HG03469 (cell line): ENCODE results near the gene HS1BP3.

Source experiments
- ATAC-seq: cut with Tn5 transposase; IDR thresholded peaks from one replicate; pipeline ENCODE4 v1.9.1; 2021; ENCODE audit warnings: mild to moderate bottlenecking, moderate library complexity, moderate number of reproducible peaks; ENCODE audit not compliant: unreplicated experiment

HS1BP3 gene

DNA sequence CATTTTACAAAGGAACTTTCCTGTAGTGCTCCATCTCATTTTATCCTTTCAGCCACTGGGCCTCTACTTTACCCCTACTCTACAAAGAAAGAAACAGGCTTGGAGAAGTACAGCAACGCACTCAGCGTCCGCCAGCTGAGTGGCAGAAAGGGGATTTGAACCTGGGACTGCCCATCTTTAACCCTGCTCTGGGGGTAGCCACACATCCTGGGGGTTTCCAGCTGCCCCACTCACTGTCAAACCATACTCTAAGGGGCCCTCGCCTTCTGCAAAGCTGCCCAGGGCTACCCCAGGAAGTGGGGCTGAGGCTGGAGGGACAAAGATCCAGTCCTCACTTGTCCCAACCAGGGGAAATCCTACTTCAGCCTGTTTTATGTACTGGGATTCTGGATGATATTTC lies 17.9 kb downstream of the HS1BP3 start:
- no peak for ATAC-seq

DNA sequence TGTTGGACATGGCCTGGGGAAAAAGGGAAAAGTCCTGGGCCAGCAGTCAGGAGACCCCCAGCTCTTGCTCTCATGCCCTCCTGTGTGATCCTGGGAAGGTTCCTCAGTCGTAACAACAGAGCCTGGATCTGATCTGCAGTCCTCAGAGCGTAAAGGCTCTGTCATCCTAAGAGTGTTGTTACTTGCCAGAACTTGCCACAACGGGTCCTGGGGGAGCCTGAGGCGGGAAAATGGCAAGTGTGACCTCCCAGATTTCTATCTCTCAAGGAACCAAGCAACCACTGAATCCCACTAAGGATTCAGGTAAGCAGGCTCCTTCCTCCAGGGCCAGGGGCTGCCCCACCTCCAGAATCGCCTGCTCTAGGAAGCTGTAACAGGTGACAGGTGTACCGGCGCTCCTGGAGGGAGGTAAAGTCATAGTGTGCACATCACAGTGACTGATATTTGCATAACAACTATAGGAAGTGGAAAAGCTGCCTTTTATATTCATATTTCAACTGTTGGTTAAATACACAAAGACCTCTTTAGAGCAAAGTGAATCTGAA lies 18.4 kb downstream of the HS1BP3 start:
- no peak for ATAC-seq

DNA sequence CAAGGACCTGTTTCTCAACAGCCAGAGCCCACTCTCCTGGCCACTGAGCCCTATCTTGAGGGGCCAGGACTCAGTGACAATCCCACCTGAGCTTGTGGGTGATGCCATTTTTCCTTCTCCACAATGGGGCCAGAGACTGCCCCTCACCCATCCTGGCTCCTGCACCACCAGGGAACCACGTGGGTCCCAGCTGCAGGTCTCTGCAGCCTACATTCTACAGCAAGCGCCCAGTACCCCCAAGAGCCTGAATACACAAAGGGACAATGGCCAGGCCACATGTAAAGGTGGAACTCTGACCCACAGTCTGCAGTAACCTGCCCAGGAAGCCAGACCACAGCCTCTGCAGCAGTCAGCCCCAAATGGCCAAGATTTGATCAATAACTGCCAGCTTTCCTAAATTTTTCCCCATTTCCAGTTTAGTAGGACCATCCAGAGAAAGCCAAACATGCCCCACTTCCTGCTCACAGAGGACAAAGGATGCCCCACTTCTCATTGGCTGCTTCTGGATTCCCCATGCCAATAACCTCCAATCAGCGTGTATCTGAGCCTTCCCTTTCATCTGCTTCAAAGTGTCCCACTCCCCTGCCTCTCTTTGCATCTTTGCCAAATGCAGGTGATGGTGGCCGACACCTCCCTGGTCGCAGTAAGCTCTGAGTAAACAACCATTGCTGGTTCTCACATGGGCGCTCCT lies 19.1 kb downstream of the HS1BP3 start:
- ATAC-seq: no peak

DNA sequence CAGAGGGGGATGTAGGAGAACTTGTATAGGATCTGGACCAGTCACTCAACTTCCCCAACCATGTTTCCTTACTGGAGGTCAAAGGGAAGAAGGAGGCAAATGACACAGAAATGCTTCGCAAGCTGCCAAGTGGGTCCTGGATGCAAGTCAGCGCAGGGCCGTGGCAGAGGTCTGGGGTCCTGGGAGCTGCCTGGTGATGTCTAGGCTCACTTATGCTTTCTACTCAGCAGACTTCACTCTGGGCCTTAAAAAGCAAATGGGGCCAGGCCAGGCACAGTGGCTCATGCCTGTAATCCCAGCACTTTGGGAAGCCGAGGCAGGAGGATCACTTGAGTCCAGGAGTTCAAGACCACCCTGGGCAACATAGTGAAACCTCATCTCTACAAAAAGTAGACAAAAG lies 19.9 kb downstream of the HS1BP3 start:
- no peak for ATAC-seq

DNA sequence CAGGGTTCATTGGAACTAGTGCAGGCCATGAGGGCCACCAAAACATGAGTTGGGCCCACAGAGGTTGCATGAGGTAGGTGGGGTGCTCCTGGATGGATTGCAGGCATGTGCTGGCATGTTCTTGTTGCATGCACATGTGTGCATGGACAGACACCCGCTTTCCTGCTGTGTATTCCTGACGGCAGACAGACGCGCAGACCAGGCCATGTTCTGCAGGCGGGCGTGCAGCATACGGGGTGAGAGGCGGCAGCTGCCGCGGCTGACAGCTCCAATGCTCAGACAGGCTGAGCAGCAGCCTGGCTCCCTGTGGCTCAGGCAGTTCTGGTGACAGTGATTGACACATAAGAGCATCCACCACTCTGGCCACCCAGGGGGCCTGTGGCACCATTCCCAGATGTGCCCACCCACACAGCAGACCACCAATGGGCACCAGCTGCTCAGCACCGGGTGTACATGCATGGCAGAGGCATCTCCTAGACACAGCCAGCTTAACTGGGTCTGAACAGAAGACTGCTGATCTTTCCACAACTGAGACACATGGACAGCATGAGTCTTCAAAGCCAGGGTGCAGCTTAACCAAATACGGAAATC lies 21.2 kb downstream of the HS1BP3 start:
- no peak for ATAC-seq

DNA sequence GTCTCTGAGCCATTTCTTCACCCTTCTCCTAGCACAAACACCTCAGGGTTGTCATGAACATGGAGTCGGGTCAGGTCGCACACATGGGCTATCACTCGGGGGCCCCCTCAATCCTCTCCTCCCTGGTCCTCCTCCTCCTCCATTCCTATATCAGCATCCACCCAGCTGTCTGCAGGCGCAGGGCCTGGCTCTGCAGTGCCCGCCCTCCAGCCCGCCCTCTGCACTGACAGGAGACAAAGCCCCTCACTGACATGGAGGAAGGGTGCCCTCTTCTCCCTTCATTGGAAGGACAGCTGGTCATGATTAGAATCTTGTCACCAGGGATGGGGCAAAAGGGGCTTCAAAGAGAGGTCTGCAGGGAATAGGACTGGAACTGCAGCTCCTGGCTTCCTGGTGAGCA lies 21.7 kb downstream of the HS1BP3 start:
- no peak for ATAC-seq

DNA sequence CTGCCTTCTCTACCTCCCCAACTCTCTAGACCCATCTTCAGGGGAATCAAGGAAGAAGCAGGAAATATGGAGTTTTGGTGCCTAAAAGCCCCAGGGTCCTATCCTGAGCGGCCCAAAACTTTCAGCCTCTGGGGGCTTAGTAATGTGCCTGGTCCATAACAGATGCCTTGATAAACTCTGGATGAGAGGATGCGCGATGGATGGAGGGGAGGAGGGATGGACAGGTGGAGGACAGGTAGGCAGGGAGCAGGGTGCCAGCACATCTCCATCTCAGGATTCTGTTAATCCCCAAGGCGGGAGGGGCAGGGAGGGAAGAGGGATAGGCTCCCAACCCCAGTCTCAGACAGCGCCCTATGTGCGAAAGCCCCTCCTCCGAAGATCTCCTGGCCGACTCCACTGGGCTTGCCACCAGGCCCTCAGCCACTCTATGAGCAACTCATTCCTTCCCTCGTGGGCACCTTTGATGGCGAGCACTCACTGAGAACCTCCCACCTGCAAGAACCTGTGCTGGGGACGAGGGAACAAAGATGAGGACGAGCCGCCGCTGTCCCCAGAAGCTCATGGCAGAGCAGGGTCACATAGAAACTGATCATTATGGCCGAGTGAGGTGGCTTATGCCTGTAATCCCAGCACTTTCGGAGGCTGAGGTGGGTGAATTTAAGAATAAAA lies 23.1 kb downstream of the HS1BP3 start:
- ATAC-seq: no peak

DNA sequence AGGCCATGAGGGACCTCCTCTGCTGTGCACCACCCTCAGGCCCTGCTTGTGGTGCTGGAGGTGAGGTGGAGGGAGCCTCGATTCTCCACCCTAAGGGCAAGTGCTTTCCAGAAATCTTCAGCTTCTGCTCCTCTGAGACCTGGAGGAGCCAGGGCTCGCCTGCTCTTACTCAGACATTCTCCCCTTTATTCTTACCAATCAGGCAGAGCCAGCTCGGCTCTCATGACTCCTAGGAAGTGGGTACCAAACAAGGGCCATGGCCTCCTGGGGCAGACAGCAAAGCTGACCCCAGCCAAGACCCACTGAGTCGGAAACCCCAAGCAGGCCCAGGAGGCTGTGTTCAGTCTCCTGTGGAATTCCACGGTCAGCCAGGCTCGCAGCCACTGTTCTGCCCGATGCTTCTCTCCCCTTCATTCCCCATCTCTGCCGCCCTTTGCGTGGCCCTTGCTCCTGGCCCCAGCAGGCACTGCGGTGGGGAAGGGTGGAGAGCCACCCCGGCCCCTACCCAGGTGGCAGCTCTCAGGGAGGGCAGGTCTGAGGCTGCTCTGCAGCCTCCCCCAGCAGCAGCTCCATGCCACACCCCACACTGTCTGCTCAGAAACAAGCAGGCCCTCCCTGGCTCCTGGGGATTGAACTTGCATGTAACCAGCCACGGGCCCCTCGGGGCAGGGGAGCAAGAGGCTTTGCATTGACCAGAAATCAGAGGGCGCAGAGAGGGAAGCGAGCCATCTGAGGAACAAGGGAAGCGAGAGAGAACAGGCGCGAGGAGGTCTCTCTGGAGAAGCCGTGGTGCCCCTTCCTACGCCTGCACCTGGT lies 24.0 kb downstream of the HS1BP3 start:
- no peak for ATAC-seq

DNA sequence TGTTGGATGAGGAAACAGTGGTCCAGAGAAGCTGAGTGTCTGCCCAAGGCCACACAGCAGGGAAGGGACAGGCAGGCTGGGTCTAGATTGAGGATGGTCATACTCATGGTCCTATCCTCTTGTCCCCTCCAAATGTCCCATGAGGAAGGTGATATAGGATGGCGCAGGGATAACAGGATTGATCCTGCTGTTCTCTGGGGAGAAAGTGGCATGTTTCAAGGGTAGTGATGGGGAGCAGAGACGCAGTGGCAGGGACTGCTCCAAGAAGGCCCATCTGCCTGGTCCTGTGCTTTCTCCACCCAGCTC lies 24.6 kb downstream of the HS1BP3 start:
- no peak for ATAC-seq

DNA sequence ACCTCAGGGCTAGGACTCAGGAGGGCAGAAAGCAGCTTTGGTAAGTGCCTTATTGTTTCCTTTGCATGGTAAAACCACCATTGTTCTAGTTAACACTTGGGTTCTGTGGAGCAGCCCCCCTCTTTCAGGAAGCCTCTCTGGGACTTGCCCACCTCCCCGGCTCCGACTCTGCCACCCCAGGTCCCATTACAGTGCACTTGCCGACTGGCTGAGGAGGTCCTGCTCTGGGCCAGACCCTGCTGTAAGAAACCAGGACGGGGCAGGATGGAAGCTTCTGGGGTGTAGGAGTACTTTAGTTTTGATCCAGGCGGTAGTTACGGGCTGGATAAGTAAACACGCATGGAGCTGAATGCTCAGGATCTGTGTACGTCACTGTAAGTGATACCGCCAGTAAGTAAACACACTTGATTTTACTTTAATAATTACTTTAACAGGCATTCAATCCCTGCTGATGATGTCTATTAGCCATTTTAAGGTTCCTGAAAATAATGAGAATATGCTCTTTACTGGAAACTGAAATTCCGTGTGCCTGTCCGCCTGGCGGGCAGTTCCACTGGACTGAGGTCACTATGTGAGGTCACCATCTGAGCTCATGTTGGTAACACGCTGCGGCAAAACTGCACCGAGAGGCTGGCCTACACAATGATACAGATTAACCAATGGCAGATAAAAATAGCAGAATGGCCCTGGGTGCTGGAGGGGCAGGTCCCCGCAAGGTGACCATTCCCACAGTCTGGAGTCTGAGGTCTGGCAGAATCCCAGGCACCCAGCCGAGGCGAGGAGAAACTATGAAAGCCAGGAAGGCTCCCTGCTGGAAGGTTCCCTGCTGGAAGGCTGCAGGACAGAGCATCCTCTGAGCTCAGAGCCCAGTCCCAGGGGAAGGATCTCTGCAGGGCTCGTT lies 25.2 kb downstream of the HS1BP3 start:
- ATAC-seq: no peak

DNA sequence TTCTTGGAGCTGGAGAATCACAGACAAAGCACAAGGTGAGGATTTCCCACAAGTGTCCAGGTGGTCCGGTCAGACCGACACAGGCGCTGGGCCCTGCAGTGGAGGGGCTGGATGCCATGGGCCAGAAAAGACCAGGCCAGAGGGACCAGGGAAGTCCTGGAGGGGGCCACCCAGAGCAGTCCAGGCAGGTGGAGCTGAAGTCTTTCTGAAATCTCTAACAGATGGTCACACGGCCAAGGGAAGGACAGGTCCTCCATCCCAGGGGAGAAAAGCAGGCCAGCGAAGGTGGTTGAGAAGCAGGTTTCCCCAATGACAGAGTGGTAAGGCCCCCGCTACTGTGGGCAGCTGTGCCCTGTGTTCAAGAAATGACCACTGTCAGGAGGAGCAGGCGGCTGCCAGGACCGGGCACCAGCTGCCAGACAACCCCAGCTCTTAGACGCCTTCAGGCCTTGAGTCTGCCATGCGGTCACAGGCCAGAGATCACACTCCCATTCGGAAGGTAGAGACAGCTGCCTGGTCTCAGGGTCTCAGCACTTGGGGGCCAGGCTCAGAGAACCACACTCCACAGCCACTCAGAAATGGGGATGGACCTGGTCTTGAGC lies 25.9 kb downstream of the HS1BP3 start:
- ATAC-seq: no peak

DNA sequence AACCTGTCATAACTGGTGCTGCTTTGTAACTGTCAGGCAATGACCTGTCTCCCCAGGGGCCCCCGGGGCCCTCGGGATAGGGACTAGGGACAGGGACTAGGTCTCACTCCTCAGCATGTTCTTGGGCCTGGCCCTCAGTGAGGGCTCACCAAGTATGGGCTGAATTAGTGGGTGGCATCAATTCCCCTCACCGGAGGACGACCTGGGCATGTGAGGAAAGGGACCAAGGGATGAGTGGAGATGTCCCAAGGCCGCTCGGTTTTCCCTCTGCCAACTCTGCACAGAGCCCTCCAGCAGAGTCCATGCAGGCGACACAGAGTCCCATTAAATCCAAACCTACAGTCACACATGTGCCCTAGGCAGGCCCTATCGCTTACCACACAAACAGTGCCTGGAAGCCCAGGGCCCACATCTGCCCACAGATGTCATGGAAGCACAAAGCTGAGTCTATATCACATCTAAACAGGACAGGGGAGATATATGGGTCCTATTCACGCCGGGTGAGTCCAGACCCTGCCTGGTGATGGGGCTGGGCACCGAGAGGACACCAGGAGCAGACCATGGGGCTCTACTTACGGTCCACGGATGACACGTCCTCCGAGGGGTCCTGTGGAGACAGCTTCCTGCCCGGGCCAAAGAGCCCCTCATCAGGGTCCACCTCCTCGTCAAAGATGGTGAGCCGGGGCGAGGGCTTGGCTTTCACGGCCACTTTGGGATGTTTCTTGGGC lies 26.6 kb downstream of the HS1BP3 start:
- ATAC-seq: no peak

DNA sequence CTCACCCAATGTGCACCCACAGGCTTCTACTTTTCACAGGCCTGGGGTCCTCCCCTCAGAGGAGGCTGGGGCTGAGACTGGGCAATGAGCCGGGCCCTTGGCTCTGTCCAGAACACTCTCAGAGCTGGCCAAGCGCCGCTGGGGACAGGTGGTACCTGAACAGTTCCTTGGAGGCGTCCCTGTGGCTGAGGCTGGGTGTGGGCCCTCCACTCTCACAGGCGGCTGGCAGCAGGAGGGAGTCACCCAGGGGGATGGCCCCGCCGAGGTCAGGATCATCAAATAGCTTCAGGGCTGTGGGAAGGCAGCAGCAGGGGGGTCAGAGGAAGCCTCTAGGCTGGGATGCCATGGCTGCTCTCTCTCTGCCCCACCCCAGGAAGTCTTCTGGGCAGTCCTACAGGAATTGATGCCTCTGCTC lies 27.1 kb downstream of the HS1BP3 start:
- no peak for ATAC-seq

DNA sequence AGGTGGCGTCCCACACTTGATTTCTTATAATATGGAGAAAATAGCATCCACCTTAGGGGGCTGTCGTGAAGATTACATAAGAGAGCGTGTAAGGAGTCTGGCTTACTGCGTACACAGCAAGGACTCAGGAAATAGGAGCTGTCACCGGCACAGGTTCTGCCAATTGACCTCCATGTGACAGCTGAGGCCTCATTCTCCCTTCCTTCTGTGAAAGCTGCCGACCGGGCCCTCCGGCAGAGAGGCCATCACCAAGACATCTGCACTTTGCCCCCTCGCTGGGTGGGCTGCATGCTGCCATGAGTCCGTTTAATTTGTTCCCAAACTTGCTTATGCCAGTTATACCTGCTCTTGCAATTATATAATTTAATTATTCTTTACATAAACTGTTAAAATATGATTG lies 27.7 kb downstream of the HS1BP3 start:
- no peak for ATAC-seq

DNA sequence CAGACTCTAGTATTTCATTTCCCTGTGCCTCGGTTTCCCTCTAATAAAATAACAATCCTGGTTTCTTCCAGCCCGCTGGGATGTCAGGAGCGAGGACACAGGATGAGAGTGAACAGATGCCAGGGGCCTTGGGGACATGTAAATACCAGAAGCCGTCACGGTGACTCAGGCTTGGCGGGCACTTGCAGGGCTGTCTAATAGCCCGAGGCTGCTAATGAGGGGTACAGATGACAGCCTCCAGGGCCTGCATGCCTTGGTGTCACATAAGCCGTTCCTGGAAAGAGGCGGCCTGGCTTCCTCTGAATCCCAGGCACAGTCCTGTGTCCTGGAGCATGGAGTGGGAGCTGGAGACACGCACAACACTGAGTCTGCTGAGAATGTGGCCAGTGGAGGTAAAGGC lies 28.2 kb downstream of the HS1BP3 start:
- ATAC-seq: no peak

DNA sequence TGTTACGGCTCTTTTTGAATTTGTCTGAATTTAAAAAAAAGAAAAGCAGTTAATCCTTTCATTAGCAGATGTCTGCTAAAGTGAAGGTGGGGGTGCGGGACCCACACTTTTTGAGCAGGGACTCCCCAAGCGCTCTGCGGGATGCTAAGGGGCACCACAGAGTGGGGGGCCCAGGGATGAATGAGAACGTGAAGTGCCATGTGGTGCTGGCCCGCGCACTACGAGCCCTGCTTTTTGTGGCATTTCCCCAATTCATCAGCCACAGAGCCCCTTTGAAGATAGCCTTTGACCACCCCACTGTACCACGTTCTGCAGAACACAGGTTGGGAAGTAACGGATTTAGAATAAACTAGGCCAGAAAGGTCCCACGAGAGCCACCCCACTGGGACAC lies 28.6 kb downstream of the HS1BP3 start:
- ATAC-seq: no peak

DNA sequence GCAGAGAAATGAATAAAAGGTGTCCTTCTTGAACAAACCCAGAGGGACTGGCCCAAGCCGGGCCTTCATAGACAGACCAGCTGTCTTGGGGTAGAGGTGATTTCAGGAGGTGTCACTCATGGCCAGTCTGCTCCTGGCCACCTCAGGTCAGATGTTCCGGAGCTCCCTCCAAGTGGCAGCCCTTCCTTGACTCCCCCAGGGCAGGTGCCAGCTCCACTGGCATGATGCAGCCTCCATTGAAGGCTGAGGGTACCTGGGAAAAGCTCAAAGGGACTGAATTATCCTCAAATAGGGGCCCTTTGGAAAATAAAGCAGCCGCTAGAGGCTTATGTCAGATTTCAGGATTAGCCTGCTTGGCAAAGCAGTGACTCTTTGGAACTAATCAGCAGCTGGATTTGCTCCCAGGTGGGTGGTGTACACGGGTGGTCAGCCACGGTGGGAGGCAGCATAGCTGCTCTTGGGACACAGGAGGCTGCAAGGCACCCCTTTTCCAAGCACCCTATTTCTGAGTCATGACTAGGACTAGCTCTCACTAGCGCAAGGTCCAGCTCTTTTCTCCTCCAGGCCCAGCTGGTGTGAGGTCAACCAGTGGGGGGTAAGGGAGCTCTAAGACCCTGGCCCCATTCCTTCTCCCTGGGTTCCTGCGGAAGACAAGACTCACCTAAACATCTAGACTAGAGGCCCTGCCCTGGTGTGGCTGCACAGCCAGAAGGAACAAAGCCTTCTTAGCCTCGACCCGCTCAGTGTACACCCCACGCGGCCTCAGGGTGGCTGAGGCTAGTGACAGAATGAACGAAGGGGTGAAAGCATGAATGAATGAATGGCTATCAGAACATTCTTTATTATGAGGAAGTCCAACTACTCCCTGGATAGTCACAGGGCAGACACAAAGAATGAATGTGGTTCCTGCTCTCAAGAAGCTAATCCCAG lies 29.3 kb downstream of the HS1BP3 start:
- ATAC-seq: no peak

DNA sequence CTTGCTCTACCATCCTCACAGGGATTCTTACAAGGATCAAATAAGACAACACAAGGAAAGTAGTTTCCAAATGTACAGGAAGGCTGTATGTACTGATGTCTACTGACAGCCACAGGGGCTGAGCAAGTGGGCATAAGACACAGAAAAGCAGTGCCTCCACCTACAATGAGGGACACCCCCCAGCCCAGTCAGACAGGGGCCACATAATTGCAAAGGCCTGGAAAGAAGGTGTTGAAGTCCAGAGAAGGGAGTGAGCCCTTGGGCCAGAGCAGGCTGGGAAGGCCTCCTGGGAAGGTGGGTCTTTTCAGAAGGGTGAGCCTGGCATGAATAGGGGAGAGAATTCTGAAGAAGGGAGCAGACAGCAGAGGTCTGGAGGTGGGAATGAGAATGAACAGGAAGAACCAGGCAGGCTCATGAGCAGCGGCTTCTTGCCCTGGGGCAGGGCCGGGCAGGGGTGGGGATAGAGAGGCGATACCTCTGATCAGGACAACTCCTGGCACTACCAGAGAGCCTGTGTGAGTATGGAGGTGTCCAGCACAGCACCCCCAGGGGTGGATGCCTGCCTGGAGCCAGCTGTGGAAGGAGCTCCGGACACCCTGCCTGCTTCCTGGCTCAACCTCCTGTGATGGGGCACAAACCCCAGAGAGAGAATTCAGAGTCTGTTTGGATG lies 30.1 kb downstream of the HS1BP3 start:
- no peak for ATAC-seq
